Astrocyte of the hippocampus (primary cell): ENCODE results near the gene C1orf105.
"Not testable (repeated sequence)": the region's sequence is repeated elsewhere in the genome, so short reads cannot be mapped to it uniquely, and the experiment has no call there.

Source experiments
- DNase-seq: peaks from one replicate; pipeline ENCODE4 v3.0.0; 2011; ENCODE audit warnings: low read depth, low spot score

C1orf105 gene

DNA sequence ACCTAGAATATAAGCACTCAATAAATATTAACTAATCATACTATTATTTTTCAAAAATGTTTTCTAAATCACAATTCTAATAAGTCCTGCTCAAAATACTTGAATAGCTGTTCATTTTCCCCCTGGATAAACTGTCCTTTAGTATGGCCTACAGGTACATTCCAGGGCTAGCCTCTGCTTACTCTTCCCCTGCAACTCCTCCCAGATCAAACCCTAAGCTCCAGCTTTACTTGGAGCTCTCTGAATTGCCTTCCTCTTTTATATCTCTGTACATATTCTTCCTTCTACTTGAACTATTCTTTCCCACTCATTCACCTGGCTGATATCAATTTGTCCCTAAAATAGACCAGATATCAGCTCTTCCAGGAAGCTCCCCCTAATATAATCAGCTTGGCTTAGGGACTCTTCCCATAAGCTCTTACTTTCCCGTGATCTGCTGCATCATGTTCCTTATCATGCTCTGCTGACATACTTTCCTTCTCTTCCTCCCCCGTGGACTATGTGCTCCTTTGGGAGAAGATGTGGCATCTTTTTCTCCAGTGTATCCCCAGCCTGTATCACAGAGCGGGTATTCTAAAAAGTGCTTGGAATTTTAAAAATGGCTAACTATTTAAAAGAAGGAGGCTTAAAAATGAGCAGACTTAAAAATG lies 66.4 kb downstream of the C1orf105 start:
- no peak for DNase-seq

DNA sequence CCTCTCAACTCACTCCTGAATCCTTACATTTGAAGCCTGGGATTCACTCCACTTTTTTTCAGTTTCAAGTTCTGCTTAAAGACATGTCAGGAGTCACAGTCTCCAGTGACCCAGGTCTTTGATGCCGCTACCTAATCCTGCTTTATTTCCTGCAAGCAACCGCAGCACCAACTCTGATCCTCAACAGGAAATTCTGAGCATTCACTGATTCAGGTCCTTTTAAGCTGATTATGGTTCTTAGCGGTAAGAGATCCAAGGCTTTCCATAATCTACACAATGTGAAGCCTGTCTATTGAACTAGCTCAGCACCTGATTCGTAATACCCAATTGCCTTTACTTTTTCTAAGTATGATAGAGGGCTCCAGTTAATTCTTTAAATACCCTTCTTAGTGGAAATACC lies 67.1 kb downstream of the C1orf105 start:
- no peak for DNase-seq

DNA sequence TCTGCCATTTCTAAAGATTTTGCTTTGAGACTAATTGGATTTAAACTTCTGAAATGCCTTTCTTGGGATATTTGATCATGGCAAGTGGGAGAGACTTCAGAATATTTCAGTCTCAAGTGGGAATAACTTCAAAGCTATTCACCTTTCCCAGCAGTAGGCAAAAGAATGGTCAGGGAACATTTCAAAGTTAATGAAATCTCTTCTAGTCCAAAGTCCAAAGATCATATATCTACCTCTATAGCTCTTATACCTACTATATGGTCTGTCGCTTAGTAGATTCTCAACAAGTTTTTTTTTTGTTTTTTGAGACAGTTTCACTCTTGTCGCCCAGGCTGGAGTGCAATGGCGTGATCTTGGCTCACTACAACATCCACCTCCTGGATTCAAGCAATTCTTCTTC lies 67.9 kb downstream of the C1orf105 start:
- no peak for DNase-seq

DNA sequence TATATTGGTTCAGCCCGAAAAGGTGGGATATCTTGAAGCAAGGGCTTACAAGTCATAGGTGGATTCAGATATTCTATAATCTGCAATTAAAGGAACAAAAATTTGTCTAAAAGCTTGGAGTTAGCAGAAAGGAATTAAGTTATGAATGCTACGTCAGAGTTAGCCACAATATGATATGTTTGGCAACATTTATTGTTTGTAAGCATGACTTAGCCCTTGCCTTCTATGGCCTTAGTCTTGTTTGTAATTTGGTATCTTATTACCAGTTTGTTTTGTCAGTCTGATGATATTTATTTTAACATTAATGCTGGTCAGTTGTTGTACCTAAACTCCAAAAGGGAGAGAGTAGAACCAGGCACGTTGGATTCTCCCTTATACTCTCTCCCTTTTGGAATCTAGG lies 69.4 kb downstream of the C1orf105 start:
- DNase-seq, result no peak

DNA sequence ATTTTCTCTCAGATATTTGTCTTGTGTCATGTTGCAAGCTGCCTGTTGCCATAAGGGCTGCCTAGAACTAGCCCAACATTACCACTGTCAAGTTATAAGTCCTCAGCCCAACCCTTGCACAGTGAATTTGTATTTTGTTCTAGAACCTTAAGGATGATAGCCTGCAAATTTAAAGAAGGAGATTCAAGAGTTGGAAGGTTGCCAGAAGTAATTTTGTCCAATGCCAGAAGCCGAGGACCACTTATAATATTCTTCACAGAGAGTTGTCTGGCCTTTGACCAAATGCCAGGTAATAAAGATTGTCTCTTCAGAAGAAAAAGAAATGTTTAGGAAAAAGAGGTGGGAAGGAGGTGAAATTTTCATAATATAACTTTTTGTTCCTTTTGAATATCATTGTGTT lies 71.9 kb downstream of the C1orf105 start:
- no peak for DNase-seq

DNA sequence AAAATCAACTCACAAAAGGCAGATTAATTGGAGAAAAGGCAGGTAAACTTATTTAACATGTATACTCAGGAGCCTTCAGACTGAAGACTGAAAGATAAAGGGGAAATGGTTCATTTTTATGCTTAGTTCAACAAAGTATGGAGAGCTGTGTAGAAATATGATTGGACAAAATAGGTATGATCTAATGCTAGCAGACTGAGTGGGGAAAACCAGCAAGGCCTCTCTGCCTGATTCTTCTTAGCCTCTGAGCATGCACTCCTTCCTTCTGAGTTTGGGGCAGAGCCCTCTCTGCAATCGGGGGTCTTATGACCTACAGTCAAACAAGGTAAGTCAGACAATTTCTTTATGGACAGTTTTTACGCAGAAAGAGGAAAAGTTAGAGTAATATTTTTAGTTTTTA lies 73.7 kb downstream of the C1orf105 start:
- no peak for DNase-seq

DNA sequence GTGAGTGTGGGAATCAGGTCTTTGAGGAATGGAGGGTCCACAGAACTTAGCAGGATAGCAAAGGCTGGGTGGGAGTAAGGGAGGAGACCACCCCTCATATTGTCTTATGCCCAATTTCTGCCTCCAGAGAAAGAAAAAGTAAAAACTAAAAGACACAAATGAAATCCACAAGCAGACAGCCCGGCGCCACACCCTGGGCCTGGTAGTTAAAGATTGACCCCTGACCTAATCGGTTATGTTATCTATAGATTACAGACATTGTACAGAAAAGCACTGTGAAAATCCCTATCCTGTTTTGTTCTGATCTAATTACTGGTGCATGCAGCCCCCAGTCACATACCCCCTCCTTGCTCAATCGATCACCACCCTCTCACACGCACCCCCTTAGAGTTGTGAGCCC lies 75.6 kb downstream of the C1orf105 start:
- DNase-seq, result not testable (repeated sequence)

DNA sequence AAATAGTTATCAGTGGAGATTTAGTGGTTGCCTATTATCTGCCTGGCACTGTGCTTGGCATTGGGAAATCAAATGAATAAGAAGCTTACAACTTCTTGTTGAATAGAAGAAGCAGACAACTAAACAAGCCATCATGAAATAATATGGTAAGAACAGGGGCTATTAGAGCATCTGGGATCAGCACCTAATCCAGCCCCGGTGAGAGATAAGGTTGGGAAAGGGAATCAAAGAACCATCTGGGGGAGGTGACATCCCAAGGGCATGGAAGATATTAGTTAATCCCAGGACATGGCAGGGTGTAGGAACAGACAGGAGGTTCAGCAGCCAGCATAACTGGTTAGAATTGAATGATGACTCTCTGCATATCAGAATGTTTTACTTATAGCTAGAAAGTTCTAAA lies 76.2 kb downstream of the C1orf105 start:
- DNase-seq, result peak; percentile 4

DNA sequence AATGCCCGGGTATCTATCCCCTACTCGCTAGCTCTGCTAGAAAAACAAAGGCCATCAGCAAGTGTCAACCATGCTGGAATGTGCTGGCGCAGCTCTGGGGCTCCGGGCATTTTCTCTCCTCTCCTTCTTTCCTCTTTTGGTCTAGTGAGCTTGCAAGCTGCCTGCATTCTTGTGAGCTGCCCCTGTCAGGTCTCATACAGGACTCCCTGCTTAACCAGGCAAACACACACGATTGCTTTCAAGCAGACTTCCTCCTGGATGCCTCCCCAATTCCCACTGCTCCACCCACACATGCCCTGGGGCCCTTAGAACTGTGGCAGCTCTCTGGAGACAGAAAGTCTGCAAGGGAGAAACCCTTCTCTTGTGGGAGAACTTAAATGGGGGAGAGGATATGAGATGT lies 76.7 kb downstream of the C1orf105 start:
- DNase-seq, result peak; percentile 89

DNA sequence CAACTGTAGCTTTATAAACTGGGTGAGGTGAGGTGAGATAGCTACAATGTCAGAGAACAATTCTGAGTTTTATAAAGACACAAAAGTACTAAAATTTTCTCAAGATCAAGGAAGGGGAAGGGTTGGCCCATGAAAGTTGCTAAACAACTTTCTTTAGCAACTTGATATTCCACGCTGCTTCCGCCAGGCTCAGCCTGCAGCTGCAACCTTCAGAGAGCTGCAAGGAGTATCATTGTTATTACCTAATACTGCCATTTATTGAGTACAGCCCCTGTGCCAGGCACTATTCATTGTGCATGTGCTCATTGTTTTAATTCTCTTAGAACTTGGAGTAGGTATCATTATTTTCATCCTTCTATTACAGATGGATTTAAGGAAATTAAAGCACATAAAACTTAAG lies 78.4 kb downstream of the C1orf105 start:
- DNase-seq, result no peak

DNA sequence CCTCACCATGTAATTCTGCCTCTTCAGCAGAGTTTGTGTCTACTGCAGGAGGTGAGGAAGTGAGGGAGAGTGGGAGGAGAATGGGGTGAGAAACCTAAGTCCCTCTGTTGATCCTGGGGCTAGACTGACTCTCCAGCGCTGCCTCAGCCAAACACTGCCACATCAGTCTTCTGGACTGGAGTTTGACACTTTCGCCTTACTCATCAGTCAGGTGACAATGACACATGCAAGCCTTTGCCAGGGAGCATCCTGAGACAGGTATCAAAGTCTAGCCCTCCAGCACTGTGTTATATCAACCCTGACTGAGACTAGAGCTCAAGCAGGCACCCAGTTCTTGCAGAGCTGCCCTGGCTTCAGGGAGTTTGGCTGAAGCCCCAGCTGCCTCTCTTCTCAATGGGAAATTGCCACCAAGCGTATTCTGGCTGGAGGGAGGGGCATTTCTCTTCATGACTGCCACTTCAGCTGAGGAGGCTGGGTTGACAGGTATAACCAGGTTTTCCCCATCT lies 79.2 kb downstream of the C1orf105 start:
- peak; percentile 17 for DNase-seq

DNA sequence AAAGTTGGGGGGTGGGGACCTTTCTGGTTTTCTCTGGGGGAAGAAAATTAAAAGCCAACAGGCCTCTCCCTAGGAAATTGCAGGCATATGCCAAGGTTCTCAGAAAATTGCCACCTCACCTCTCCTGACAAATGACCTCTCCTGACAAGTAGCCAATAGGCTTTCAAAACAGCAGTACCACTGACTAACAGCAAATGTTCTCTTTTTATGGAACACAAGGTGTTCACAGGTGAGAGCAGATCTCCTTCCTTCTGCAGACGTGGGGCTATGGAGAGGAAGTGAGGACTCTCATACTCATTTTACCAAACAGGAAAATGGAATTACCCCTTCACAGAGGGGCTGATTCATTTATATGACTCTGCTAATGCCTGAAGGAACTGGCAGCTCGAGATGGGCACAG lies 79.7 kb downstream of the C1orf105 start:
- DNase-seq, result no peak

DNA sequence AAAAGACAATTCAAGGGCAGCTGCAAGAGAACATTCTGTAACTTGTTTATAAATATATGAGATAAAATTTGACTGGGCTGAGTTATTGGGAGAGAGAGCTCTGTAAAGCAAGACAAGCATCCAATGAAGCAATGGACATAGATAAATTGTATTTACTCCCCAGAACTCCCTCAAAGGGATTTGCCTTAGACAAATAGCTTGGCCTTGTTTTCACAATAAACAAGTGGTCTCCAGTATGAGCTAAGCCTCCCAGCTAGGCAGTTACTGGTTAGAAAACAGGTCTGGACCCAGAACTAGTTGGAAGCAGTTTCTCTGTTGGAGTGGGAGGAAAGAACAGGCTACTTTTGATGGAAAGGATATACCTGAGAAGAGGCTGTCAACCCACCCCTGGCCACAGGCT lies 87.3 kb downstream of the C1orf105 start:
- DNase-seq, result no peak

DNA sequence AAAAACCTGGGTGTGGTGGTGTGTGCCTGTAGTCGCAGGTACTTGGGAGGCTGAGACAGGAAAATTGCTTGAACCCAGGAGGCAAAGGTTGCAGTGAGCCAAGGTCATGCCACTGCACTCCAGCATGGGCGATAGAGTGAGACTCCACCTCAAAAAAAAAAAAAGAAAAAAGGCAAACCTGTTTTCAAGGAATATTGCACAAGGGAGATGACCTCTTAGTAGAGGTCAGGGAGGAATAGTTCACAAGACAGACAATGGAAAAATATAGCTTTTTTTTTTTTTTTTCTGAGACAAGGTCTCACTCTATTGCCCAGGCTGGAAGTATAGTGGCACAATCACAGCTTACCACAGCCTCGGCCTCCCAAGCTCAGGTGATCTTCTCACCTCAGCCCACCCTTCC lies 90.0 kb downstream of the C1orf105 start:
- no peak for DNase-seq

DNA sequence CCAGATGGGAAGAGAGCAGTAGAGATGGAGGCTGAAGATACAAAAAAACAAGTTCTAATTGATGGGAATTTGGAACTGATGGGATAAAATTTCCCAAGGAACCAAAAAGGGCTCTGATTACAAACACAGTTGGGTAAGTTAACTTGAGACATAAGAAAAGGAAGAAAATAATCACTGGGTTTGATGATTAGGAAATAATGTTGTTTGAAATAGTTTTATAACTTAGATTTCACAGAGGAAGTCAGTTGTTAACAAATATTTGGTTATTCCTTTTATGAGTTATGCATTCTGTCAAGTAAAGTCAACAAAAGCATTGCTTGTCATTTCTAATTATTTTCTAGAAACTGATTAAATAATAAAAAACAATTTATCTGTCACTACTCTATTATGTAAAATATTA lies 92.1 kb downstream of the C1orf105 start:
- no peak for DNase-seq

DNA sequence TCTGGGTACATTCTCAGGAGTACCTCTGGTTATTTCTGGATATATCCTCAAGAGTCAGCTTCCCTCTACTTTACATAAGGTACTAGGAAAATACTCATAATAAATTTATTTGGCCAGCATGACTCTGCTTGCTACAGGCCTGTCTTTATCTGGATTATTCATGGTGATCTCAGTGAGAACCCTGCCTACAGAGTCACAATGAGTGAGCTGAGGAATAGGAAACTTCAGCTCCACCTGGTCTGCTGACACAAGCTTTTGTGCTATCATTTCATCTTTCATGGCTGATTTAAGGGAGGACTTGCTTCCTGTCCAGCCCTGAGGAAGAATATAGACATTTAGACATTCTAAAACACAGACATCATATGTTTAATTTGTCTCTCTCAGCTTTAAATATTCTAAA lies 93.0 kb downstream of the C1orf105 start:
- DNase-seq, result no peak

DNA sequence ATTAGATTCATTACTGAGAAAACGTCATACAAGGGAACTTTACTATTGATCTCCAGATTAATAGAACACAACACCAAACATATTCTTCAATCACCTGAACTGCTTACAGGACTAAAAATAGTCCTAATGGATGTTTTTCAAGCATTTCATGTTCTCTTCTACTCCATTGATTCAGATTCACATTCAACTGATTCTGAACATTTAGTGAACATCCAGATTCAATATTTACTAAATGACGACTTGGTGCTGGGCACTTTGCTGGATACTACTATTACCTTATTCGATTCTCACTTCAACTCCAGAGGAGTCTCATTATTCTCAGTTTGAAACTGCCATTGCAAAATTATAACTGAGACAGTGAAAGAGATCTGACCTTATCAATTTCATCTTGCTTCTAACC lies 93.6 kb downstream of the C1orf105 start:
- DNase-seq, result no peak

DNA sequence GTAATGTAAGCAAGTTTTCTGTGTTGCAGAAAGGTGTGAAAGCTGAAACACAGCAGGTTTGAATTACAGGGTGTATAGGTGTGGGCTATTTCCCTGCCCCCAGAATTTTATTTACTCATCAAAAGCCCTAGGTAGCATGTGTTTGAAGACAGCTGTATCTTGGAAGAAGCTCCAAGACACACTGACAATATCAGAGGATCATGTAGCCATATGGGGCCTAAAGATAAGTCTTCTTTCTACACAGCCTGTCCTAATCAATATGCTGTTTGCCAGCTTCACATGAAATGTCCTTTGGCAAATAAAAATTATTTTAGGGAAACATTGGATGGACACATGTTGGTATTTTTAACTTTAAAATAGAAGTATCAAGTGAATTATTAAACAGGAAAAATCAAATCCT lies 95.0 kb downstream of the C1orf105 start:
- no peak for DNase-seq

DNA sequence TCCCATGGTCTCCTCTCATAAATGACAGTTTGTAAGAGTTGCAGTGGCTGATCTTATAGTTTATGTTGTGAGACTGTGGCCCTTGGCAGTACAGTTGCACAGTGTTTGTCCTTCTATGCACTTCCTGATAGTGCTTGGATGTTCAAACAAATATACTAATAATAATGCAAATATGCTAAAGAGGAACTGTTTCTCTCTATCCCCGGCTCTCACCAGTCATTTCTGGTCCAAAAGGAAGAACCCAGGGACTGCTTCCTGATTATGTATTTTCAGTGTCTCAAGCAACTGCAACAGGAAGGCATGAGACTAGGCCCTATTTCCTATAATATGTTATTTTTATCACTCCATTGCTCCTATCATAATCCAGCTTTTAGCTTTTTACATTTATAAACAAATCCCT lies 95.4 kb downstream of the C1orf105 start:
- DNase-seq, result no peak

DNA sequence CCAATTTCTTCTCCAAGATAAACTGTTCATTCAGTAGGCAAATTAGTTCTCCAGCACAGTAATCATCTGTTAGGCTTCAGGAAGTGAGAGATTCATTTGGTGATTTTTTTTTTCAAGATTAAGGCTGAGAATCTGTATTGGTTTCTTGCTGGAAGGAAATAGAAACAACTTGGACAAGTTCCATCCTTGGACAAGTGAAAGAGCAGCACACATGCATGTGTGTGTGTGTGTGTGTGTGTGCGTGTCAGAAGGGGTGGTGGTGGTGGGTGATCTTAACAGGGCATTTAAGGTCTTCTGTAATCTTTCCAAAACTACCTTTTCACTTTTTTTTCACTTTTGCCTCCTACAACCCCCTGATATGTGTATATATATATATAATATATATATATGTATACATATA lies 96.6 kb downstream of the C1orf105 start:
- DNase-seq, result no peak

DNA sequence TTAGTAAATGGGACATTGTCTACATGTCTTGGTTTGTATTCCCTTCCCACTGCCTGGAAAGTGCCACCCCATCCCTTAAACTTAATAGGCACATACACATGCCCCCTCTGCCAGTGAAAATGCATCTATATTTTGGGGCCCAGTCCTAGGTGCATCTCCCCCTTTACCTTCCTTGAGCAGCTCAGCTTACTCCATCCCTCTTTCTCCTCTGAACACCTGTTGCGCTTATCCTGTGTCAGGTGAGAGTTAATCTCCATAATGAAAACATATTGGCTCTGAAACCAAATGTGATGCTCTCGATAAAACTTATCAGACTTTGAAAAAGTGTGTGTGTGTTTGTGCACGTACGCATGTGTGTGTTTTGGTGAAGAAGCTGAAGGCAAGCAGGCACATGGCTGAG lies 97.1 kb downstream of the C1orf105 start:
- DNase-seq, result no peak
